NCI-H2196 (cell line): Measurements from ENCODE around the gene GNB1.

Source experiments
- DNase-seq: peaks from one replicate; lab custom pipeline; 2025; ENCODE audit not compliant: unreplicated experiment; lab: John Stamatoyannopoulos, UW

Gene GNB1

DNA sequence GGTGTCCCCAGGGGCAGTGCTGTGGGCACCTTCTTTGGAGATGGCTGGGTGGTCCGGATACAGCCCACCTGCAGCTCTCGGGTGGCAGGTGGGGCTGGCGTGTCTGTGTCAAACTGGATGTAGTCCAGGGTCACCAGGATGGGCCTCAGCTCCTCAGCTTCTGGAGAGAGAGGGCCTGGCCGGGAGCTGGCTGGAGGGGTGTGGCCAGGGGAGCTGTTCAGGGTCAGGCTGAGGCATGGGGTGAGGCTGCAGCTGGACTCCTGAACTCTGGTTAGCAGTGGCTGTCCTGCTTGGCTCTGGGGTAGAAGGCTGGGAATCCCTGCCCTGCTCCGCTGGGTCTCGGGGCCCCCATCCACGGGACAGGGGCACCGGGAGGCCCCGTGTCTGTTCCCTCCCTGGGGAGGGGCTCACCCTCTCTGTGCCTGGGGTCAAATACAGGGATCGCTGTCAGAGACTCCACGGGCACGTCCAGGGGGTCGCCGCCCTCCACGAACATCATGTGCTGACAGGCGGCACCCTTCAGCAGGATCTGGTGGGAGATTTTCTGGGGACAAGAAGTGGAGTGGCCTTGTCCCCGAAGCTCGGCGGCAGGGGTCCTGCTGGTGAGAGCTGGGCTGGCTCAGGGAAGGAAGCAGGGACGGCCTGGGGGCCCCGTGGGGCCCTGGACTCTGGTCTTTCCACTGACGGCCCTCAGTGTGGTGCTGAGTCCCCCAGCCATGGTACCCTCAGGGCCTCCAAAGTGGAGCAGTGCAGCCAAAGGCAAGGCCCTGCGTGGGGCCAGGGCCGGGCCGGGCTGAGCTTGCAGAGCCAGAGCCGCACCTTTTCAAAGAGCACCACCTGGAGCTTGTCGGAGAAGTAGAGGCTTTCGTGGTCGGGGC, 32.3 kb upstream of the GNB1 start:
- no peak for DNase-seq

DNA sequence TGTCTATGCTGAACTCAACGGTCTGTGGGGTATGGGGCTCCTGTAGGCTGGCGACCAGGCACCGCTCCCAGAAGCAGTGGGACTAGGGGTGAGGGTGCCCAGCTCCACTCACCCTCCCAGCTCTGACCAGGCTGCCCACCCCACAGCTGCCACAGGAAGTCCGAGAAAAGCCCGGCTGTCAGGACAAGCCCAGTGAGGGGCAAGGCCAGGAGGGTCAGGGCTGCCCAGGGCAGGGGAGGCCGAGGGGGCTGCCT, 31.7 kb upstream of the GNB1 start:
- no peak for DNase-seq

DNA sequence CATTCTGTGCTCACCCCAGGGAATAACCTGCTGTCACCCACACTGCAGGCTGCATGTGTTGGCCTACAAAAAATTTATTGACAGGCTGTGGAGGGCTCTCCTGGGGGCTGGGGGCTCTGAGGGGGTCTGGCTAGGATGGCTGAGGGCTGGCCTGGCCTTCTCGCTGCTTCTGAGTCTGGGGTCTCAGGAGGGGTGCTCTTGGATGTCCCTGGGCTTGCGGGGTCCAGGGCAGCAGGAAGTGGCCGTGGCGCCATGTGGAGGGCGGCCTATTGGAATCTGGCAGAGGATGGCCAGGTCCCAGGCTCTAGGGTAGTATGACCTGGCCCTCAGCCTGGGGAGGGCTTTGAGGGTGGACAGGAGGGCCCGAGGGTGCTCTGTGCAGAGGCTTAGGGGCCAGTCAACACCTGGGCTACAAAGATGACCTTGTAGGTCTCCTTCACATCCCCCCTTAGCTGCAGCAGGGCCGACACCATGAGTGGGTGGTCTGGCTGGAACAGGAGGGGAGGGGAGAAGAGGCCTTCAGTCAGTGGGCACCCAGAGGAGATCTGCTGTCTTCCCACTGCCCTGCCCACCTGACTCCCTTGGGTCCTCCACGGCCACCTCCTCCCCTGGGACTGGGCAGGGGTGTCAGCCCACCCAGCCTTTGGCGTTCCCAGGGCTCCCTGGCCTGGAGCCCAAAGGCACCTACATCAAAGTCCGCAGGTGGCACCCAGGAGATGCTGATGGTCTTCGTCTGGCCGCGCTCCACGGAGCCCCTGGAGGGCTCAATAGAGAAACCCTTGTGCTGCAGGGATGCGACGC, 31.2 kb upstream of the GNB1 start:
- DNase-seq, result no peak

DNA sequence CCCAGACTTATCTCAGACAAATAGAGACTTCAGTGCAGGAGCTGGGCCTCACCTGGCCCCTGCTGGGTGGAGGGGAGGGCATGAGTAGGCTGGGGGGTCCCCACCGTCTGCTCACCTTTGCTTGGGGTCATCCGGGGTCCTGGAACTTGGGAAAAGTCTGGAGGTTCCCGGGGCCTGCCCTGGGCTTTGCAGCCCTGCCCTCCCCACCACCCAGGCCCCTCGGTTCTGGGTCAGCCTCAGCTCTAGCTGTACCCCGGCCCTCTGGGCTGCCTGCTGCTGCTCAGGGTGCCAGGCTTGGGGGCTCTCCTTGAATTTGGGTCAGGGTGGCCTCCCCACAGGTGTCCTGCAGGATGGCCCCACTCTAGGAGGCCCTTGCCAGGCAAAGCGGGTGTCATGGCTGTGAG, 30.6 kb upstream of the GNB1 start:
- no peak for DNase-seq

DNA sequence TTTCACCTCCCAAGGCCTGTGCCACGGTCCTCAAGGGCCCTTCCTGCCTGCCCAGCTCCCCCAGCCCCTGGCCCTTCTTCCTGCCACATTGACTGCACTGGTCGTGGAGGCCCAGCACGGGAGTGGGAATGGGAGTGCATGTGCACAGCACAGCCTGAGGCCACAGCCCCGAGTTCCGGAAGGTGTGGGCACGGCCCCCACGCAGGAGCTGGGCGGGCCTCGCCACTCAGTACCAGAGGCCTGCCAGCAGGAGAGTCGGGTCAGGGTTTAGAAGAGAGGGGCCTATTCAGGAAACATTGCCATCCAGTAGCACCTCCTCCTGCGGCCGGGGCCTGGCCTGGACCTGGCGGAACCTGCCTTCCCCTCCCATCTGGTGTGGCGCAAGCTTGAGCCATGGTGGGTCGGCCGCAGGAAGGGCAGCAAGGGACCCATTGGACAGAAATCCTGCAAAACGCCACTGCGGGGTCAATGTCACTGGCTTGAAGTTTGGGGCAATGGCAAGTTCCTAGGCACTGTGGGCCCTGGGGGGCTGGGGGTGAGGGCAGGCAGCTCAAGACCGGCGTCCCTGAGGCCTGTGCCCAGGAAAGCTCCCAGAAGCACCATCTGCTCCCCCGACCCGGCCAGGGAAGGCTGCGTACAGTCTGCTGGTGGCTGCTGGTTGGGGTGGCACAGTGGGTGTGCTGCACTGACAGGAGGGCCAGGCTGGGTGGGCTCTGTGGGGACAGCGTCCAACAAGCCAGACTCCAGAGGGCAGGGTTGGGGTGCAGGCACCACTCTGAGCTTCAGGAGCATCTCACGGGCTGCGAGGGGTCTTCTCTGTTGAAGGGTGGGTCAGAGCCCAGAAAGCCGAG, 29.9 kb upstream of the GNB1 start:
- no peak for DNase-seq

DNA sequence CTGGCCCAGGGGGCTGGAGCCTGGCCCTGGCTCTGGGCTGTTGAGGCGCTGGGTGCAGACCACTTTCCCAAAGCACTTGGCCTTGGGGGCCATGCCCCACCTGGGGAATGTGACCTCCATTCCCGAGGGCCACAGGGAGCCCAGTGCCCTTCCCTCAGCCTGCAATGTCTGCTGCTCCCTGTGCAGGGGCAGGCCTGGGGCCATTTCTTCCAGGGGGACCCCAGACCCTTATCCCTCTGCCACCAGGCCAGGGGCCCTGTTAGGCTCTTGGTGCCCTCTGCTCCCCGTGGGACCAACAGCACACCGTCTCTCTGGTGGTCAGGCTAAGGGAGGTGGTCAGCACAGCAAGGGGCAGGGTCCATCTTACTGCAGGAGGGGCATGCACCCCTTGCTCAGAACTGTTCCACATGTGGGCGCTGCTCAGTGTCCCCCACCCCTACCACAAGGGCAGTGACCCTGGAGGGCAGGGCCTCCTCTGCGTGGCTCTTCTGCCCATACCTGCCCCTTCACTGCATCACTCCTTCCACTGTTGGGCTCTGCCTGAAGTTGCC, 29.2 kb upstream of the GNB1 start:
- DNase-seq, result no peak

DNA sequence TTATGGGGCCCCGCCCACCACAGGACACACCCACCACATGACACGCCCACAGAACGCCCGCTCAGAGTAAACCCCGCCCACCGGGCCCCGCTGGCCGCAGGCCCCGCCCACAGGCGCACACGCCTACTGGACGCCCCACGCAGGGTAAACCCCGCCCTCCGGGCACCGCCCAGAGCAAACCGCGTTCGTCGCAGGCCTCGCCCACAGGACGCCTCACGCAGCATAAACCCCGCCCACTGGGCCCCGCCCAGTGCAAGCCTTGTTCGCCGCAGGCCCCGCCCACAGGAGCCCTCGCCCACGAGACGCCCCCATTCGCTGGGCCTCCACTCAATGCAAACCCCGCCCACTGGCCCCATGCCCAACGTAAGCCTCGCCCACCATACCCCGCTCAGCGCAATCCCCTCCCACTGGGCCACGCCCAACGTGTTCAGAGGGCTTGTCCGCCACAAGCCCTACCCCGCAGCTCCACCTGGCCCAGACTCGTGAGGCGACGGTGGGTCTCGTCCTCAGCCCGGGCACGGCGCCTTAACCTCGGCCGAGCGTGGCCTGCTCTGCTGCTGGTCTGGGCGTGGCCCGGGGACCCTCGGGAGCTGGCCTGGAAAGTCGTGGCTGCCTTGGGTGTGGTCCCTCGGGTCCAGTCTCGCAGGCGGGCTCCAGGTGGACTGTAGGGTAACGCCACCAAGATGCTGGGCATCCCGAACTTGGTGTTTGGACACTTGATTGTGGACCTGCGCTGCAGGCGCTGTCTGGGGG, 28.6 kb upstream of the GNB1 start:
- peak; percentile 100 for DNase-seq

DNA sequence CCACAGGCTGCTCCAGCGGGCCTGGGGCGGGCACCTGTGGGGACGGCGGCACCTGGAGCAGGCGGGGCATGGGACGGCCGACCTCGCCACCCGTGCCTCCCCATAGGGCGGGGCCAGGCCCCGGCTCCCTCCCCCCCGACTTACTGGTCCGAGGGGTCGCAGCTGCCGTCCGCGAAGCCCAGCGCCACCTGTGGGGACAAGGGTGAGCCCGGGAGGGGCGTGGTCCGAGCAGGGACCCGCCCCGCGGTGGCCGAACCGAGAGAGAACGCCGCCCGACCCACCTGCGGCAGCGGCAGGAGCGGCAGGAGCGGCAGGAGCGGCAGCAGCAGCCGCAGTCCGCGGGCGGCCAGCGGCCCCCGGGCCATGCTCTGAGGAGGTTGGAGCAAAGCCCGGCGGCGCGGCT, 28.0 kb upstream of the GNB1 start, which contains the start of gene TMEM52:
TMEM52 (minus strand) TSS at position 379 of the 403 bp plus-strand sequence; CDS start at position 365, 14 bp downstream.
- DNase-seq, result no peak

DNA sequence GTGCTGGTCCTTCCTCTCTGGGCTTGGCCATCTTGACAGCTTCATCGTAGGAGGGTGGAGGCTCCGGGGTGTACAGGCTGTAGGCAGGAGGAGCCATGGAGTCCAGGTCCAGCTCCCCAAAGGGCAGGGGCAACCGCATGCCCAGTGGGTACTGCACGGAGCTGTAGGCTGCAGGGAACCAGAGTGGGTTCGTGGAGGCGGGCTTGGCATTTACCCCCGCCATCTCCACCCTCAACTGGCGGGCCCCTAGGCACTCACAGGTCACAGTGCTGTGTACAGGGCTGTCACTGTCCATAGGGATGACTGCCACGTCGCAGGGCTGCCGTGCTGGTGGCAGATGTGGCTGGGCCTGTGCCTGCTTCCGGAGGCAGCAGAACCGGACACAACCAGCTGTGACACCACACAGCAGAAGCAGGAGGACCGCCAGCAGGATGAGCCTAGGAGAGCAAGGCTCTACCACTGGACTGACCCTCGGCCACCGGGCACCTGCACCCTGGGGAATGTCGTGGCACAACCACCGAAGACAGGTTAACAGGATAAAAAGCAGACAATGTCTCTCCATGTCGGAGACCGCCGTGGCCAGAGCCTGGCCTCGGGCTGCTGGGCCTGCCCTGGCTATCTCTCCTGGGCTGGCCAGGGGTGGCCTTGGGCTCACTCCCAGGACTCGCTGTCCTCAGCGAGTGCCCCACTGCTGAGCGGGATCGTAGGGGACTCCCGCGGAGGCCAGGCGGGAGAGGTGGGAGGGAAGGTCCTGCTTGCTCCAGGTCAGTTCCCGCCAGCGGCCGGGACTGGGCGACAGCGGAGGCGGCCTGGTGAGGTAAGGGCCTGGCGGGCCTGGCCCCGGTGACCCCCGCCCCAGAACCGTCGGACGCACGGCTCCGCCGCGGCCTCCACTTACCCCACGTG, 27.4 kb upstream of the GNB1 start:
- DNase-seq, result no peak

DNA sequence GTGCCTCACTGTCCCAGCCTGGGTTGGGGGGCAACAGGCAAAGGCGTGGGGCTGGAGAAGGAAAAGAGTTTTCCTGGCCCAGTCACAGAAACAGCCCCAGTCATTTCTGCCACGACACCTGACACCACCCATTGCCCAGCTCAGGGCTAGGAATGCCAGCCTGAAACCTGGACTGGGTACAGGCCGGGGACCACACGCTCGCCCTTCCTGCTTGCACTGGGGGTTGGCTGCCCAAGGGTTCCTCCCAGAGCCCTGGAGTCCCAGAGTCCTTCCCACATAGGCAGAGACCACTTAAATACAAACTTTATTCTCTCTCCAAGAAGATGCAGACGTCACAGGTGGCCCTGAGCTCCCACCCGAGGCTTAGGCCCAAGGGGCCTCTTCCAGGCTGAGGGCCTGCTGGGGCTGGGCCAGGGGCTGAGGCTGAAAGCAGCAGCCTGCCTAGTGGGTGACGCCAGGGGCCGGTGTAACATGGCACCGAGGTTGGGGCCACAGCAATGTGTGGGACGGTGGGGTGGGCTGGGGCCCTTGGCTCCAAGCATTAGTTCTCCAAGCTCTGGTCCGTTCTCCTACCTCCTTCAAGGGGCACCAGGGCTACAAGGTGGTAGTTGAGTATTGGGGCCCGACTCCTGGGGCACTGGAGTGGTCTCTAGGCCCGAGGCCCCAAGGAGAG, 26.6 kb upstream of the GNB1 start:
- no peak for DNase-seq

DNA sequence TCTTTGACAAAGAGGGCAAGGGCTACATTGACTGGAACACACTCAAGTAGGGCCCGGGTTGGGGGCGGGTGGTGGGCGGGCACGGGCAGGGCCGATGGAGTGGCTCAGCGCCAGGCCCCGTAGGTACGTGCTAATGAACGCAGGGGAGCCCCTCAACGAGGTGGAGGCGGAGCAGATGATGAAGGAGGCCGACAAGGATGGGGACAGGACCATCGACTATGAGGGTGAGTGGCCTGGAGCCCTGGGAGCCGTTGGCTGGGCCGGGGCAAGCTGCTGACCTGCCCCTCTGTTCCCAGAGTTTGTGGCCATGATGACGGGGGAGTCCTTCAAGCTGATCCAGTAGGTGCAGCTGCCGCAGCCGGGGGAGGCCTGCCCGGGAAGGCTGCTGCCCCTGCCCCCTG, 26.0 kb upstream of the GNB1 start:
- DNase-seq, result no peak

DNA sequence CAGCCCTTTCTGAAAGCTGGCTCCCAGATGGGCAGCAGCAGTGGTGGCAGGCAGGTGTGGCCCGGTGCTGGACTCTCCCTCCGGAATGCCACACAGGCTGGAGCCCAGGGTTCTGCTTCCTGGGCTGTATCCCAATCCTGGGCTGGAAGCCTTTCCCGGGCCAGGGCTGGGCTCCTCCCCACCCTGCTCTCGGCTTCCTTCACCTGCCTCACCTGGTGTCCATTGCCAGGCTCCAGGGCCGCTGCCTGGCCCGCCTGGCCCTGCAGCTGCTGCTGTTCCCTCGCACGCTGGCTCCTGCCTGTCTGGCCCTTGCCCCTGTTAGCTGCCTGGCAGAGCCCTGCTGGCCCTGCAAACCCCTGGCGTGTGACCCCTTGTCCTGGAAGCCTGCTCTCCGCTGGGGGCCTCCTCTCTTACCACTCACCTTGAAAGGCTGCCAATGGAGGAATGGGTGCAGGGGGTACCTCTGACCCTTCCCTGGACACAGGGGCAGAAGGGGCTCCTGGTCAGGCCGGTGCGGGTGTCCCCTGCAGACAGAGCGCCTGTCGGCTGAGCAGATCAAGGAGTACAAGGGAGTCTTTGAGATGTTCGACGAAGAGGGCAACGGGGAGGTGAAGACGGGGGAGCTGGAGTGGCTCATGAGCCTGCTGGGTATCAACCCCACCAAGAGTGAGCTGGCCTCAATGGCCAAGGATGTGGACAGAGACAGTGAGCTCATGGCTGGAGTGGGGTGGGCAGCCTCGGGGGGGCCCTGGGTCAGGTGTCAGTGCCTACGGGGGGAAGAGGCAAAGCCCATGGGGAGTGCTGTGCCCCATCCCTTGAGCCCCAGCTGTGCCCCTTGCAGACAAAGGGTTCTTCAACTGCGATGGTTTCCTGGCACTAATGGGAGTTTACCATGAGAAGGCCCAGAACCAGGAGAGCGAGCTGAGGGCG, 25.3 kb upstream of the GNB1 start:
- peak; percentile 31 for DNase-seq

DNA sequence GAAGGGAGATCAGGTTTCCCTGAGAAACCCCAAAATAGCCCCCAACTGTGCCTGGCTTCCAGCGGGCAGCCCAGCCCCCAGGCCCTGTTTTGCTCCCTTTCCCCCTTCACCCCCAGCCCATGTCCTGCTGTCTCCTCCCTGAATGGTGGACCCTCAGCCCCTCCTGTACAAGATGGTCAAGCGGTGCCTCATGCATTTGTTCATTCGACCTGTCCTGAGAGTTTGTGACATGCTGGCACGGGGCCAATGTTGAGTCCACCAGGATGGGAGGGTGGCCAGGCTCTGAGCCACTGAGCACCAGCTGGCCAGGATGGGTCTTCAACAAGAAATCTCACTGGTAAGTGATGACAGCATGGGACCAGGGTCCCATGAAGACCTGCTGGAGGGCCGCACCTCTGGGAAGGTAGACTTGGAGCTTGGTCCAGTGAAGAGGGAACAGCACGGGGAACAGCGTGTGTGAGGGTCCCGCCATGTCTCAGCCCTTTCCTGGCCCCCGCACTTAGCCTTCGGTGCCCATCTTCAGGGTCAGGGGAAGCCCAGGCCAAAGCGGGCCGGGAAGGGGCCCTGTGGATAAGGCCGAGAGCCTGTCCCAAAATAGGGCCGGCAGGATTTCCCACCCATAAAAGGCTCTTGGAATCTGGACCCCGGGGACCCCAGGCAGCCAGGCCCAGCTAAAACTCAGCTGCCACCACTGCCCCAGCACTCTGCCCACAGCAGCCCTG, 24.2 kb upstream of the GNB1 start, which contains the start of gene CALML6:
CALML6 (plus strand) TSS at position 290 of the 722 bp plus-strand sequence; CDS start at position 311, 21 bp downstream.
- no peak for DNase-seq

DNA sequence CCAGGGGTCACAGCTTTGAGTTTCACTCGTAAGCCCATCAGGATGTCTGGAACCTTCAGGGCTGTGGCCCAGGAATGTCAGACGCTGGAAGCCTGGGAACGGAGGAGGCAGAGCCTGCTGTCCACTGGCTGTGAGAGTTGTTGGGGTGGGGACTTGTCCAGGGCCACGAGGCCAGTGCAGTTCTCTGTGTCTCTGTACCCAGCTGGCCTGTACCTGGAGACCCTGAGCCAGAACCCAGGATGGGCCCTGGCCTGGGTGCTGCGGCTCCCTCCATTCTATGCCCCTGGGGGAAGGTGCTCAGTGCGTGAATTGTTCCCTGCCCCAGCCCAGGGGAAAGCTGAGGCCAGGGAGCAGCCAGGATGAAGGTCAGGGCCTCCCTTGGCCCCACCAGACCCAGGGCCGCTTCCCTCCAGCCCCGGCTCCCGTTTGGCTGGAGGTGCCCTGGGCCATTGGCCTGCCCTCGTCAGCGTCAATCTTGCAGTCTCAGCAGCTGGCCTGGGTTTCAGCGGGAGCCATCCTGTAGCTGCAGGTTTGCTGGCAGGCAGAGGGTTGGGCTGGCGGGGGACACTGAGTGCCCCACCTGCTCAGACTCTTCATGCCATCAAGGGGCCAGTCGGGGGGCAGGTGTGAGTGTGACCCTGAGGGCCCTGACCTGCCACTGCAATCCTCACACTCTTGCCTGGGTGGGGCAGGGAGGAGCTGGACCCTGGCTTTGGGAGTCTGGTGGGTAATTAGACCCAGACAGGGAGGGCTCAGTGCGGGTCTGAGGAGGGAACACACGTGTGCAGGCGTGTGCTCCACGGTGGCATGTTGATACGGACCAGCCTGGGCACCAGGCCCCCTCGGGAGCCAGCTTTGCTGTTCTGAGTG, 23.4 kb upstream of the GNB1 start:
- no peak for DNase-seq

DNA sequence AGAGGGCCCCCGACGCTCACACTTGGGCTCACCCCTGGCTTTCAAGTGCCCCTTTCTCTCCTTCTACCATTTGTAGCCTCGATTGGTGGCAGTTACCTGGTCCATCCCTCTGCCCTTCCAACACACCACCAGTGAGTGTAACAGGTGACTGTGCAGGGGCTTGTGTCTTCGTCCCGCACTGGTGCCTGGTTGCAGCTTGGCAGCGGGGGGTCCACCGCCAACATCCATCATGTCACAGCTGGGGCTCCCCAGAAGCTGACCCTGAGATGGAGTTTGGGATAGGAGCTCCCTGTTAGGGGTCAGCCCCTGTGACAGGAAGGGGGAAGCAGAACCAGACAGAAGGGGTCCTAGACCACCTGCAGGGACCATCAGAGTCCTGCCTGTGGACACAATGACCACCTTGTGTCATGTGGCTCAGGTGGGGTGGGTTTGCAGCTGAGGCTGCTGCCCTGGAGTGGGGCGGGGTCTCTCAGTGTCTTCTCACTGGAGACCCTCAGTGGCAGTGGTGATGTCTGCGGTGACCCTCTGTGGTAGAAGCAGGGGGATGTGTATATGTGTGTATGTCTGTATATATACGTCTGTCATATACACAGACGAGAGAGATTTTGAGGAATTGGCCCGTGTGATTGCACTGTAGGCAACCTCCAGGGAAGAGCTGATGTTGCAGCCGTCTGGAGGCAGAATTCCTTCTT, 20.6 kb upstream of the GNB1 start:
- DNase-seq, result no peak
